Endothelial cell of umbilical vein (primary cell): ENCODE results near the gene OPTC. TPM values are rescaled to one million over a fixed set of nuclear protein-coding genes. Genes with fewer than 3 reads are reported as not detected.

ENCODE experiments used
- BruUV-seq: library from RNA; stranded (reverse); fragments of 400-500 nt; replicated peaks from 2 replicates; lab custom pipeline; 2021; lab: Mats Ljungman, UMichigan
- CTCF ChIA-PET: fragments of 300-600, 350-600 bp; sonication (Branson Sonifier 250); formaldehyde crosslinking; loops from one replicate; lab custom pipeline; 2021; ENCODE audit warnings: antibody characterized with exemption, inconsistent platforms; lab: Charles Lee
- POLR2A ChIA-PET: fragments of 300-600, 350-600 bp; sonication (Branson Sonifier 250); formaldehyde crosslinking; loops from one replicate; lab custom pipeline; 2021; ENCODE audit warnings: antibody characterized with exemption, inconsistent platforms; lab: Charles Lee
- DNase-seq: peaks from one replicate; pipeline ENCODE4 v3.0.0-alpha.2; 2011; ENCODE audit warnings: low read depth, low spot score
- FAIRE-seq: peaks from 2 replicates; lab custom pipeline; 2011; peaks lifted over from hg19 to GRCh38; lab: Jason Lieb, UNC
- H2AFZ ChIP-seq: 2 replicates; pipeline ENCODE4 v1.6.0; 2012; ENCODE audit warnings: low read depth, low read length, control low read depth, inconsistent platforms
- H3K27ac ChIP-seq: 2 replicates; pipeline ENCODE4 v1.5.1; 2011; ENCODE audit warnings: low read depth, mild to moderate bottlenecking, control low read depth, low read length, moderate library complexity; ENCODE audit not compliant: insufficient read depth
- H3K27me3 ChIP-seq, 2 experiments: 2 replicates each; pipeline versions ENCODE4 v1.6.0 to v1.6.1; 2011; ENCODE audit warnings: low read length in 2 of 2, mixed read lengths in 1 of 2; ENCODE audit not compliant: control insufficient read depth in 2 of 2, insufficient read depth in 2 of 2
- H3K36me3 ChIP-seq, 2 experiments: 2 replicates in 1 of 2; 3 replicates in 1 of 2; pipeline ENCODE4 v1.5.1; 2011; ENCODE audit warnings: low read length in 2 of 2, mild to moderate bottlenecking in 1 of 2, moderate library complexity in 1 of 2; ENCODE audit not compliant: control insufficient read depth in 2 of 2, insufficient read depth in 2 of 2; ENCODE audit errors: extremely low read depth in 1 of 2
- H3K4me1 ChIP-seq: 3 replicates; pipeline ENCODE4 v1.5.1; 2011; ENCODE audit warnings: mild to moderate bottlenecking, low read length; ENCODE audit not compliant: control insufficient read depth, insufficient read depth; ENCODE audit errors: extremely low read depth
- H3K4me2 ChIP-seq: 2 replicates; pipeline ENCODE4 v1.6.1; 2011; ENCODE audit warnings: low read length, control low read depth, mixed read lengths; ENCODE audit not compliant: insufficient read depth
- H3K4me3 ChIP-seq, 3 experiments: fragments of 200-600 bp in 1 of 3; sonication (generic), shearing (Covaris generic) in 1 of 3; replicated peaks in 1 of 3; 2 replicates each; pipeline ENCODE4 v1.5.1; 2011 to 2016; ENCODE audit warnings: control low read depth in 3 of 3, low read length in 3 of 3, mild to moderate bottlenecking in 2 of 3, inconsistent platforms in 1 of 3, low read depth in 1 of 3, moderate library complexity in 1 of 3; ENCODE audit not compliant: insufficient read depth in 1 of 3
- H3K79me2 ChIP-seq: 2 replicates; pipeline ENCODE4 v1.6.0; 2012; ENCODE audit warnings: low read length, inconsistent platforms; ENCODE audit not compliant: control insufficient read depth, insufficient read depth
- H3K9ac ChIP-seq: replicated peaks from 2 replicates; pipeline ENCODE3; 2011; ENCODE audit warnings: low read length, control low read depth; ENCODE audit not compliant: insufficient read depth; ENCODE audit errors: extremely low read depth
- H3K9me1 ChIP-seq: replicated peaks from 3 replicates; pipeline ENCODE4 v1.6.0; 2011; ENCODE audit warnings: mild to moderate bottlenecking, low read length; ENCODE audit not compliant: control insufficient read depth, insufficient read depth; ENCODE audit errors: extremely low read depth
- H3K9me3 ChIP-seq: replicated peaks from 2 replicates; pipeline ENCODE4 v1.5.1; 2012; ENCODE audit warnings: low read length, inconsistent platforms; ENCODE audit not compliant: control insufficient read depth, insufficient read depth
- H4K20me1 ChIP-seq: replicated peaks from 2 replicates; pipeline ENCODE3; 2011; ENCODE audit warnings: mild to moderate bottlenecking, low read length; ENCODE audit not compliant: control insufficient read depth, insufficient read depth; ENCODE audit errors: extremely low read depth
- CTCF ChIP-seq, 2 donors: IDR thresholded peaks; 1 replicate in 1 of 2; 2 replicates in 1 of 2; pipeline ENCODE4 v1.5.1; 2011; ENCODE audit warnings: low read length in 2 of 2, mild to moderate bottlenecking in 2 of 2, moderate library complexity in 2 of 2, control low read depth in 1 of 2, inconsistent platforms in 1 of 2, low read depth in 1 of 2; ENCODE audit not compliant: insufficient read depth in 1 of 2; ENCODE audit errors: extremely low read depth in 1 of 2
- EZH2 ChIP-seq: IDR thresholded peaks from 2 replicates; pipeline ENCODE4 v1.6.1; 2012; ENCODE audit warnings: borderline replicate concordance, low read depth, mild to moderate bottlenecking, moderate library complexity, low read length, inconsistent platforms; ENCODE audit not compliant: severe bottlenecking
- FOS ChIP-seq: IDR thresholded peaks from 2 replicates; pipeline ENCODE4 v1.6.1; 2011; ENCODE audit warnings: mild to moderate bottlenecking, low read length, moderate library complexity, borderline replicate concordance; ENCODE audit not compliant: insufficient read depth
- GATA2 ChIP-seq: IDR thresholded peaks from 2 replicates; pipeline ENCODE4 v1.7.0; 2011; ENCODE audit warnings: low read depth, mild to moderate bottlenecking, moderate library complexity, mixed read lengths, low read length; ENCODE audit not compliant: insufficient read length, insufficient read depth
- JUN ChIP-seq: IDR thresholded peaks from 2 replicates; pipeline ENCODE4 v1.6.1; 2011; ENCODE audit warnings: borderline replicate concordance, low read depth; ENCODE audit not compliant: insufficient read length, insufficient read depth
- MYC ChIP-seq: IDR thresholded peaks from one replicate; pipeline ENCODE4 v1.6.1; 2011; ENCODE audit warnings: mild to moderate bottlenecking, low read depth, low read length
- POLR2A ChIP-seq: IDR thresholded peaks from 2 replicates; pipeline ENCODE4 v1.6.1; 2012; ENCODE audit warnings: low read depth, mild to moderate bottlenecking, control low read depth, low read length
- POLR2AphosphoS5 ChIP-seq: IDR thresholded peaks from 2 replicates; pipeline ENCODE4 v1.6.1; 2012; ENCODE audit warnings: low read depth, mild to moderate bottlenecking, control low read depth, low read length, moderate library complexity; ENCODE audit not compliant: insufficient read depth
- dilution Hi-C: fragments of 300-500 bp; cut with MboI; formaldehyde crosslinking; loops from one replicate; pipeline ENCODE4 v1.15.0; 2019; ENCODE audit warnings: low sequenced_read_pairs; ENCODE audit not compliant: extremely low pct_ligation_motif_present
- intact Hi-C: fragments of 100-400 bp; cut with micrococcal nuclease; formaldehyde crosslinking; loops from one replicate; pipeline ENCODE4 v1.10.0; 2022
- polyA plus RNA-seq, 4 experiments: library from polyadenylated mRNA; depleted of rRNA in 3 of 4; stranded (reverse) in 3 of 4; unstranded in 1 of 4; fragments of >200 nt; gene quantifications; 2 replicates each; pipeline versions ENCODE4 v1.2.1 to v1.2.3, GENCODE V29; 2011 to 2012; ENCODE audit warnings: missing spikeins in 1 of 4
- total RNA-seq: library from RNA; stranded (reverse); gene quantifications from 2 replicates; pipeline ENCODE4 v1.2.3, GENCODE V29; 2021
- TF ChIP-seq, protein P1 (sequence below): IDR thresholded peaks from 2 replicates; pipeline ENCODE4 v1.6.1; 2011; ENCODE audit not compliant: insufficient read depth, insufficient read length

OPTC gene
- total and polyA plus RNA-seq, 2 donors (not counting 3 experiments of a cell fraction or from before 2014, with no cell fraction given) = not detected

DNA sequence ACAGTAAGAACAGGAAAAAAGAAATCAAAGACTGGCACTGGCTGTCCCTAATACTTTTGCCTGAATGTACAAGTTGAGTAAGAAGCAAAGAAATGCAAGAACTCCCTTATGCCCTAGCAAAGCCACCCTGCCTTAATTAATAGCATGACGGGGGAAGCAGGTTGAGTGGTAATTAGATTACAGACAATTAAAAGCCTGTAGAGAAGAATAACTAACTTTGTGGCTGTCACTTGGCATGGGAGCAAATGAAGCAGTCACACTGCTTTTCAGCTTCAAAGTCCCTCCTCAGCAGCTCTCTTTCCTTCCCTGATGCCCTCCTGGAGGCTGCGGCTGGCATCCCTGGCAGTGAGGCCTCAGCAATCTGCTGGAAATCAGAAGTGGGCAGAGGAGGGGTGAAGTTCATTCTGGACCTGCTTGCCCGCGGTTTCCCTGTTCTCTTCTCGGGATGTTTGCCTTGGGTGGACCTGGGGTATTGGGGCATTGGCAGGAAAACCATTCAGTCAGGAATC, 3.4 kb downstream of the OPTC start:
- Histone ChIP-seq H3K9me3 (no peaks in the 10 kb centered on the region), H3K79me2 (no peaks in the 10 kb centered on the region), H3K9me1 (no peaks in the 10 kb centered on the region), H3K4me3 (no peak overlapping the region), H4K20me1 (no peaks in the 10 kb centered on the region), H3K9ac (no peak overlapping the region), H3K27ac (no peak overlapping the region), H3K36me3 (no peaks in the 10 kb centered on the region), H3K27me3 (peaks cover 0 to 6% of the 10 kb centered on the region in 2 experiments), H3K4me2 (no peak overlapping the region), H3K4me1 (no peaks in the 10 kb centered on the region), H2AFZ (no peak overlapping the region)
- ChIA-PET POLR2A (no interaction called here), CTCF (interaction anchor here (0.8 to 1.4 kb wide), 4 partner anchors 10 to 204 kb away, joined by 3 to 6 read pairs (median 4); partner anchors contain the start of gene PRELP)
- TF ChIP-seq FOS (no peak), MYC (no peak), POLR2AphosphoS5 (no peak)
- intact Hi-C loops = no loop called here
- dilution Hi-C loops = no loop called here
- DNase-seq (no peak), FAIRE-seq (no peak)
- BruUV-seq = no TSS peak

GRCh38 chr1:203499643-203500278, 5.8 kb downstream of the OPTC start:
- H3K36me3 ChIP-seq = no peaks in the 10 kb centered on the region
- no peaks in the 10 kb centered on the region for H3K9me3 ChIP-seq
- no peaks in the 10 kb centered on the region for H3K4me1 ChIP-seq
- ChIA-PET POLR2A (no interaction called here), CTCF (interaction anchor here (1.8 kb wide), 1 partner anchor 202 kb away, joined by 11 read pairs; no protein-coding TSS in a partner anchor)
- intact Hi-C loops = no loop called here
- H3K9me1 ChIP-seq = no peaks in the 10 kb centered on the region
- no peak overlapping the region for H3K27ac ChIP-seq
- BruUV-seq = no TSS peak
- no peaks in the 10 kb centered on the region for H3K79me2 ChIP-seq
- DNase-seq (no peak), FAIRE-seq (no peak)
- H2AFZ ChIP-seq = no peak overlapping the region
- TF ChIP-seq POLR2A (no peak), JUN (no peak), FOS (no peak), MYC (no peak), GATA2 (no peak), EZH2 (no peak), POLR2AphosphoS5 (no peak), CTCF (IDR thresholded peaks at IDR 0.05; ENCODE audit: extremely low read depth in 1 of 2, insufficient read depth in 1 of 2, low read depth in 1 of 2, low read length in 2 of 2) (no peak)
- TF ChIP-seq, protein P1, sequence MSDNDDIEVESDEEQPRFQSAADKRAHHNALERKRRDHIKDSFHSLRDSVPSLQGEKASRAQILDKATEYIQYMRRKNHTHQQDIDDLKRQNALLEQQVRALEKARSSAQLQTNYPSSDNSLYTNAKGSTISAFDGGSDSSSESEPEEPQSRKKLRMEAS = no peak
- H4K20me1 ChIP-seq = no peaks in the 10 kb centered on the region
- no peak overlapping the region for H3K4me2 ChIP-seq
- H3K27me3 ChIP-seq = peaks cover 0 to 8% of the 10 kb centered on the region in 2 experiments
- H3K4me3 ChIP-seq = no peak overlapping the region
- dilution Hi-C loops = no loop called here
- H3K9ac ChIP-seq = no peak overlapping the region
